HG02759 (cell line): Measurements from ENCODE around the gene FGF22.
A peak's percentile ranks its signal among the peaks of the same experiment; 100 is the strongest.

ENCODE experiments used
- ATAC-seq: cut with Tn5 transposase; IDR thresholded peaks from one replicate; pipeline ENCODE4 v1.9.1; 2021; ENCODE audit warnings: mild to moderate bottlenecking, moderate library complexity; ENCODE audit not compliant: unreplicated experiment

The FGF22 gene

GRCh38 chr19:676339-677105 is 36.8 kb downstream of the FGF22 start, which contains the start of gene FSTL3:
FSTL3 (plus strand) TSS chr19:676392; CDS start chr19:676424, 32 bp downstream.
- ATAC-seq, result no peak

DNA sequence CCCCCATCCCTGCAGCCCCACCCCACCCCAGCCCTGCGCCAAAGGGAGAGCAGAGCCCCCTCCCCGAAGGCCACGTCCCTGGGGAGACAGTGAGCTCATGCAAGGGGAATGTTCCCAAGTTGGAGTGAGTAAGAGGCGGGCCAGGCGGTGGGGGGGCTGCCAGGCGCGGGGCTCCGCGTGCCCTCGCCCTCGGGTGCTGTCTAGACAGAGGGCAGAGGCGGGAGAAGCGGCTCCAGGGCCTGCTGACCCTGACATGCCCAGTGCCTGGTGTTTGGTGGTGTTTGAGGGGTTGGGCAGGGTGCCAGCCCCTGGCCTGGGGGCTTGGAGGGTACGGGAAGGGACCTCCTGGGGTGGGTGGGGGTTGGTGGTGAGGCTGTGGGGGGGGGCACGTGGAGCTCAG is 37.5 kb downstream of the FGF22 start:
- ATAC-seq, result no peak

DNA sequence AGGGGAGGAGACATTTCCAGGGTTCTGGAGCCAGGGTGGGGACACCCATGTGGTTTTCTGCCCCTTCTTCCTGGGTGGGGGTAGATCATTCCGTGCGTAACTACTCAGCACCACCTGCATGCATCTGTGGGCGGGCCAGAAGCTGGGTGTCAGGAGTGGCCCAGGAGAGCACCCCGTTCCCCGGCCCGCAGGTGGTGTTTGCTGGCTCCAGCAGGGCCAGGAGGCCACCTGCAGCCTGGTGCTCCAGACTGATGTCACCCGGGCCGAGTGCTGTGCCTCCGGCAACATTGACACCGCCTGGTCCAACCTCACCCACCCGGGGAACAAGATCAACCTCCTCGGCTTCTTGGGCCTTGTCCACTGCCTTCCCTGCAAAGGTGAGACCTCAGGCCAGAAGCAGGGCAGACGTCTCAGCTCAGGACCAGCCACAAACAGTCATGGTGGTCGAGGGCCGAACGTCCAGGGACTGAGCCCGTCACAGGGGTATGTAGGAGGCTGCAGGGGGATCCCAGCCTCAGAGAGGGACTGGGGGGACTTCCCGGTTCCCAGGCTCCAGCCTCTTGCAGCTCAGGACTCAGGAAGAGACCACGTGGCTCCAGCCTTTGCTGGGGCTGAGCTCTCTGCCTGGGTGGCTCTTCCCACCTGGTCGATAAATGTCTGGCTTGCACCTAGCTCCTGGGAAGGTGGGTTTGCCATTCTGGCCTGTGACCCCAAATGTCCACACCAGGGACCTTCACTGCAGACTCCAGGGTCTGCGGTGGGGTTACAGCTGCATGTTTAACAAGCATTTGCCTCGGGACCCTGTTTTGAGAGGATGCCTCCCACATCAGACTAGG is 38.1 kb downstream of the FGF22 start:
- ATAC-seq, result no peak

DNA sequence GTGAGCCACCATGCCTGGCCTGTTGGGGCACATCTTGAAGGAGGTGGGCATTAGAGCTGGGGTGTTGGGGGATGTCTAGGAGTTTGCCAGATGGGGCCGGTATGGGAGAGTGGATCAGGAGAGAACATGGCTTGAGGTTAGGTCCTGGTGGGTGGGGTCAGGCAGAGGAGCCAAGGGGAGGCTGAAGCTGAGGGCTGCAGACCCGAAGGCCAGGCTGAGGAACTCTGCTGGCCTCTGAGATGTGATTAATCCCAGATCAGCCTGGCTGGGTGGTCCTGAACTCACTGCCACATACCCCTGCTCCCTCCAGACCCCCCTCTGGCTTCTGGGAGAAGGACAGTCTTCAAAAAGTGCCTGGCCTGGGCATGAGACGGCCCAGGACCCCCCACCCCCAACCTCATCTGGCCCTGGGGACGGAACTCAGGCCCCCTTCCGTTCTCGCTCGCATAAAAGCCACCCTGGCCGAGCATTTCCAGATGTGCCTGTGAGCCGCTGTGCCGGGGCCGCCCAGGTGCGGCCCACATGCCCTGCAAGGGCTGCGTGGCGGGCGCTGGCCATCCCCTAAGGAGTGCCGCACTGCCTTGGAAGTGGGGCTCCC is 39.2 kb downstream of the FGF22 start:
- ATAC-seq, result no peak

- ATAC-seq, result peak; percentile 20
These were observed 40.0 kb downstream of the FGF22 start for GRCh38 chr19:679418-680286.

DNA sequence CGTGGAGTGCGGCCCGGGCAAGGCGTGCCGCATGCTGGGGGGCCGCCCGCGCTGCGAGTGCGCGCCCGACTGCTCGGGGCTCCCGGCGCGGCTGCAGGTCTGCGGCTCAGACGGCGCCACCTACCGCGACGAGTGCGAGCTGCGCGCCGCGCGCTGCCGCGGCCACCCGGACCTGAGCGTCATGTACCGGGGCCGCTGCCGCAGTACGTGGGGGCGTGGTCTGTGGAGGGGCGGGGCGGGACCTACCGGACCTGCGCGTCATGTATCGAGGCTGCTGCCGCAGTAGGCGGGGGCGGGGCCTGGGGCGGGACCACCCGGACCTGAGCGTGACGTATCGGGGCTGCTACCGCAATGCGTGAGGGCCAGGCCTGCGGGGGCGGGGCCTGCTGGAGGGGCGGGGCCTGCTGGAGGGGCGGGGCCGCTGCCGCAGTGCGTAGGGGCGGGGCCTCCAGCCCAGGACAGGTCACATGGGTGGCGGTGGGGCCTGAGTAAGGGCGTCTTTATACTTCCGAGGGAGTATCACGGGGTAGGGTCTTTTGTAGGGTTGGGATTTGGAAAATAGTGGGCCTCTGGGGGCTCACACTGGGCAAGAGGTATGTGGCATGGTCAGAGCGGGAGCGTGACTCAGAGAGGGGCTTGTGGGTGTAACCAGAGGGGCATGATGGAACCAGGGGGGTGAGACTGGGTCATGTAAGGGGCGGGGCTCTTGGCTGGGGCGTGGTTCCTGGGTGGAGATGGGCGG is 40.8 kb downstream of the FGF22 start:
- ATAC-seq, result peak; percentile 75

- no peak for ATAC-seq
These were observed 41.6 kb downstream of the FGF22 start for GRCh38 chr19:681029-682019.

DNA sequence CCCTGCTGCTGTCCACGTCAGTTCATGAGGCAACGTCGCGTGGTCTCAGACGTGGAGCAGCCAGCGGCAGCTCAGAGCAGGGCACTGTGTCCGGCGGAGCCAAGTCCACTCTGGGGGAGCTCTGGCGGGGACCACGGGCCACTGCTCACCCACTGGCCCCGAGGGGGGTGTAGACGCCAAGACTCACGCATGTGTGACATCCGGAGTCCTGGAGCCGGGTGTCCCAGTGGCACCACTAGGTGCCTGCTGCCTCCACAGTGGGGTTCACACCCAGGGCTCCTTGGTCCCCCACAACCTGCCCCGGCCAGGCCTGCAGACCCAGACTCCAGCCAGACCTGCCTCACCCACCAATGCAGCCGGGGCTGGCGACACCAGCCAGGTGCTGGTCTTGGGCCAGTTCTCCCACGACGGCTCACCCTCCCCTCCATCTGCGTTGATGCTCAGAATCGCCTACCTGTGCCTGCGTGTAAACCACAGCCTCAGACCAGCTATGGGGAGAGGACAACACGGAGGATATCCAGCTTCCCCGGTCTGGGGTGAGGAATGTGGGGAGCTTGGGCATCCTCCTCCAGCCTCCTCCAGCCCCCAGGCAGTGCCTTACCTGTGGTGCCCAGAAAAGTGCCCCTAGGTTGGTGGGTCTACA is 43.1 kb downstream of the FGF22 start:
- no peak for ATAC-seq

DNA sequence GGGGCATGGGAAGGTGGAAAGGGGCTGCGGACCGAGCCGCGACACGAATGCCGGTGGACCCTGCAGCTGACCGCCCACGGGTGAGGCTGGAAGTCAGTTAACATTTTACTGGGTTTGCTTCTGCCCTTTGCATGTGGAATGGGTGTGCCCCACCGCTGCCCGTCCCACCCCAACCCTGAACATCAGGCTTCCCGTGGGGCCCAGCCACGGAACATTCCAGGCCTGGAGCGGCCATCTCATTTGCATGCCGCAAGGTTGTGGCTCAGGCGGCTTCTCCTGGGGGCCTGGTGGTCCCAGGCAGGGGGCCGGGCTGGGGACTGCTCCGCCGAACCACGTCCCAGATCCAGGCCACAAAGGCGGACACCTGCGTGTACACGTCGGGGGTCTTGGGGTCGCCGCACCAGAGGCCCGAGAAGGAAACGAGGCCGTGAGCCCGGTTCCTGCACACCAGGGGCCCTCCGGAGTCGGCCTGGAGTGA is 45.8 kb downstream of the FGF22 start:
- no peak for ATAC-seq

- ATAC-seq, result no peak
These were observed 47.1 kb downstream of the FGF22 start for GRCh38 chr19:686589-687297.

GRCh38 chr19:687569-688166 is 48.0 kb downstream of the FGF22 start:
- ATAC-seq, result no peak

DNA sequence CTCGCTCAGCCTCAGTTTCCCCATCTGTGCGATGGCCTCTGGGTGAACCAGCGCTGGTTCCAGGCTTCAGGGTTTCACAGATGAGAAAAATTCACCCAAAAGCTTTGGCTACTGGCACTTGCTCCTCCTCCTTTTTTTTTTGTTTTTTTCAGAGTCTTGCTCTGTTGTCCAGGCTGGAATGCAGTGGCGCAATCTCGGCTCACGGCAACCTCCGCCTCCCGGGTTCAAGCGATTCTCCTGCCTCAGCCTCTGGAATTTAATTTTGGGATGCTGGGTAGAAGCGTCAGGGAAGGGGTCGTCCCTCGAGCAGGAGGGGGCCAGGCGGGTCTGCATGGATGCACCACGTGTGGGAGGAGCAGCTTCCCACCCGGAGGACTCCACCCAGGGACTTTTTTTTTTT is 48.5 kb downstream of the FGF22 start:
- no peak for ATAC-seq

DNA sequence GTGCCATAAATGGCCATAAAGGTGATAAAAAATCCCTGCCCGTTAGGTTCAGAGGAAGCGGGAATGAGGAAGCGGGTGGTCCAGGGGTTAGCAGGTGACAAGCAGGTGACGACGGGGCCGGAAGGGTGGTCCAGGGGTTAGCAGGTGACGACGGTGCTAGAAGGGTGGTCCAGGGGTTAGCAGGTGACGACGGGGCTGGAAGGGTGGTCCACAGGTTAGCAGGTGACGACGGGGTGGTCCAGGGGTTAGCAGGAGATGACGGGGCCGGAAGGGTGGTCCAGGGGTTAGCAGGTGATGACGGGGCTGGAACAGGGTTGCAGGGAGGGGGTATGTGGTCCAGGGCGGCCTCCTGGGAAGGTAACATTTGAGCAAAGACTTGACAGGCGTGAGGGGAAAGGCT is 49.3 kb downstream of the FGF22 start:
- no peak for ATAC-seq

DNA sequence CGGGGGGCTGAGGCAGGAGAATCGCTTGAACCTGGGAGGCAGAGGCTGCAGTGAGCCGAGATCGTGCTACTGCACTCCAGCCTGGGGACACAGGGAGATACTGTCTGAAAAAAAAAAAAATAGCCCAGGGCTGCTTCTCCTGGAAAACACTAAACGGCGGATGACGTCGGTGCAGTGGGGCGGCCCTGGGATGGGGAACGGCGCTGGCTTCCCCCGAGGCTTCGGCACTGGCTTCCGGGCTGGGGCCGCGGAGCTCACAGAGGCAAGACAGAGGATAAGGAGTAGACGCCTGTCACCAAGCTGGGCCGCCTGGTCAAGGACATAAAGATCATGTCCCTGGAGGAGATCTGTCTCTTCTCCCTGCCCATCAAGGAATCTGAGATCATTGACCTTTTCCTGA is 50.5 kb downstream of the FGF22 start:
- ATAC-seq, result no peak
